ENCODE results near the gene DAZAP1.
A peak's percentile ranks its signal among the peaks of the same experiment; 100 is the strongest.

DAZAP1 gene

GRCh38 chr19:1445185-1445931 is 38.0 kb downstream of the DAZAP1 start:
- DNase-seq, result peak; percentile 82

GRCh38 chr19:1445932-1446712 is 38.7 kb downstream of the DAZAP1 start:
- DNase-seq, result no peak

- peak; percentile 35 for DNase-seq
Measured at GRCh38 chr19:1446713-1447481, 39.5 kb downstream of the DAZAP1 start.

- DNase-seq, result no peak
Measured at GRCh38 chr19:1447504-1447903, 40.1 kb downstream of the DAZAP1 start.

GRCh38 chr19:1447944-1448343 is 40.6 kb downstream of the DAZAP1 start:
- no peak for DNase-seq

- peak; percentile 45 for DNase-seq
Measured at GRCh38 chr19:1449467-1450442, 42.4 kb downstream of the DAZAP1 start, which contains the start of gene APC2. TSS of gene APC2 (plus strand) at chr19:1450121. CDS start at chr19:1453002, 2,881 bp downstream.

- DNase-seq, result no peak
Measured at GRCh38 chr19:1450735-1451731, 43.6 kb downstream of the DAZAP1 start.

- DNase-seq, result no peak
Measured at GRCh38 chr19:1451916-1452801, 44.8 kb downstream of the DAZAP1 start.

GRCh38 chr19:1452802-1453524 is 45.6 kb downstream of the DAZAP1 start:
- no peak for DNase-seq

GRCh38 chr19:1453525-1454364 is 46.4 kb downstream of the DAZAP1 start:
- DNase-seq, result peak; percentile 30

GRCh38 chr19:1455002-1455335 is 47.6 kb downstream of the DAZAP1 start:
- no peak for DNase-seq

GRCh38 chr19:1455336-1456120 is 48.1 kb downstream of the DAZAP1 start:
- DNase-seq, result peak; percentile 69

GRCh38 chr19:1456121-1456900 is 48.9 kb downstream of the DAZAP1 start:
- no peak for DNase-seq

GRCh38 chr19:1457031-1457739 is 49.8 kb downstream of the DAZAP1 start:
- DNase-seq, result no peak

- no peak for DNase-seq
Measured at GRCh38 chr19:1457892-1458291, 50.5 kb downstream of the DAZAP1 start.

- no peak for DNase-seq
Measured at GRCh38 chr19:1459479-1459878, 52.1 kb downstream of the DAZAP1 start.
